Suprapubic skin (tissue), 3 donors: ENCODE results near the gene CD6.

Experiments
- POLR2AphosphoS5 ChIP-seq, 3 donors: sonication (generic); formaldehyde crosslinking; IDR thresholded peaks; one replicate each; pipeline ENCODE4 v1.6.1; 2017; ENCODE audit warnings: antibody characterized with exemption in 3 of 3
- TF ChIP-seq, protein P1 (sequence below), 2 donors: fragments of 200-600 bp in 1 of 2; fragments of 450-650 bp in 1 of 2; sonication (generic) in 1 of 2; IDR thresholded peaks; one replicate each; pipeline ENCODE4 v1.5.1; 2016 to 2019; ENCODE audit warnings: antibody characterized with exemption in 2 of 2, mild to moderate bottlenecking in 1 of 2, moderate library complexity in 1 of 2

DNA sequence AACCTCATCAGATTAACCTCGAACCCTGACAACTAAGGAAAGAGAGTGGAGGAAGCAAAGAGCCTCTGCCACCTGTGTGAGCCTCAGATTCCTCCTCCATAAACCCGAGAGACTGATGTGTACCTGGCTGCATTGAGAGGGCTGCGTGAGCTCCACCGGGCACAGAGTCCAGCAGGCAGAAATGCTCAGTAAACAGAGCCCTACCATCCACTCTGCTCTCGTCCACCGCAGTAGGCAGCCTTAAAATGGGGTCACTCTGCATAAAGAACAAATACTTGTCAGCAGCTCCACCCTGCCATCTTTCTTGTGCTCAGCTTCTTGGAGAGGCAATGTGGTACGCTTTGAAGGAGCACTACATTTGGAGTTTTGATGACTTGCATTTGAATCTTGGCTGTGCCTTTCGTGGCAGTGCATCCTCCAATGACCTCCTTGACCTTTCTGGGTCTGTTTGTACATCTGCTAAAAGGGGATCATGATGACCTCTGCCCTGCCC lies 87.8 kb downstream of the CD6 start:
- TF ChIP-seq, protein P1, sequence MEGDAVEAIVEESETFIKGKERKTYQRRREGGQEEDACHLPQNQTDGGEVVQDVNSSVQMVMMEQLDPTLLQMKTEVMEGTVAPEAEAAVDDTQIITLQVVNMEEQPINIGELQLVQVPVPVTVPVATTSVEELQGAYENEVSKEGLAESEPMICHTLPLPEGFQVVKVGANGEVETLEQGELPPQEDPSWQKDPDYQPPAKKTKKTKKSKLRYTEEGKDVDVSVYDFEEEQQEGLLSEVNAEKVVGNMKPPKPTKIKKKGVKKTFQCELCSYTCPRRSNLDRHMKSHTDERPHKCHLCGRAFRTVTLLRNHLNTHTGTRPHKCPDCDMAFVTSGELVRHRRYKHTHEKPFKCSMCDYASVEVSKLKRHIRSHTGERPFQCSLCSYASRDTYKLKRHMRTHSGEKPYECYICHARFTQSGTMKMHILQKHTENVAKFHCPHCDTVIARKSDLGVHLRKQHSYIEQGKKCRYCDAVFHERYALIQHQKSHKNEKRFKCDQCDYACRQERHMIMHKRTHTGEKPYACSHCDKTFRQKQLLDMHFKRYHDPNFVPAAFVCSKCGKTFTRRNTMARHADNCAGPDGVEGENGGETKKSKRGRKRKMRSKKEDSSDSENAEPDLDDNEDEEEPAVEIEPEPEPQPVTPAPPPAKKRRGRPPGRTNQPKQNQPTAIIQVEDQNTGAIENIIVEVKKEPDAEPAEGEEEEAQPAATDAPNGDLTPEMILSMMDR (IDR thresholded peaks at IDR 0.05) = no peak
- TF ChIP-seq POLR2AphosphoS5 (IDR thresholded peaks at IDR 0.05) = no peak
